Mucosa of gallbladder (tissue), 1 donor: ENCODE results near the gene LYPD6B. TPM values are rescaled to one million over a fixed set of nuclear protein-coding genes. Genes with fewer than 3 reads are reported as not detected.
A peak's percentile ranks its signal among the peaks of the same experiment; 100 is the strongest.
"Not testable (repeated sequence)": the region's sequence is repeated elsewhere in the genome, so short reads cannot be mapped to it uniquely, and the experiment has no call there.

Experiments used
- DNase-seq: peaks from one replicate; pipeline ENCODE4 v3.0.0-alpha.2; 2020; ENCODE audit warnings: low spot score
- total RNA-seq: library from RNA; stranded (reverse); gene quantifications from one replicate; pipeline ENCODE4 v1.2.1, GENCODE V29; 2021
- donor health status: DM: no; HTN: no; CAD: no.

The LYPD6B gene
- total RNA-seq, 1 donor from 2014 or later: 98.5 TPM

DNA sequence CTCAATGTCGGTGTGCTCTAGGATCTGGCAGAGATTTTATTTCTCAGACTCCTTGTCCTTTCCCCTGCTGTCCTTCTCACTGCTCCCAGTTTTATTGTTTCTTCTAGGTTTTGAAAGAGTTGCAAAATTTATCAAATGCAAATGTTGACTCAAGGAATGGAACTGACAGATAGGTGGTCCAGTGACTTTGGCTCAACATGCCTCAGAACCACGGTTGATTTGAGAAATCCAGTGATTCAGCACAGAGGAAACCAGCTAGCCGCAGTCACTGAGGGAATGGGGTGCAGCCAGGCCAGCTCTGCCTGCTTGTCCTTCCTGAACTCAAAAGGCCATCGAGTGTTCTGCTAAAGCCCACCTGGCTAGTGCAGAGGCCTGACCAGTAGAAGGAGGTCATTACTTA lies 166.2 kb downstream of the LYPD6B start:
- no peak for DNase-seq

DNA sequence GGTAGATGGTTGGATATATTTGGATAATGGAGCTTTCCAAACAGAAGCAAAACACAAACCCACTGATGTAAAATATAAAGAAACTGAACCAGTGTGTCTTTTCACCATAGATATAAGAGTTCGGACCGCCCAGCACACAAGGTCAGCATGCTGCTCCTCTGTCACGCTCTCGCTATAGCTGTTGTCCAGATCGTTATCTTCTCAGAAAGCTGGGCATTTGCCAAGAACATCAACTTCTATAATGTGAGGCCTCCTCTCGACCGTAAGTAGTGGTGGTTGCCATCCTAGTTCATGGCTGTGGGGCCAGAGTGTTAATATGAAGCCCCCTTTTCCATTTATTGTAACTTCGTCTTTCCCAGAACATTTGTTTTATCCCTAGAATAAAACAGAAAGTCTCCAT lies 166.6 kb downstream of the LYPD6B start:
- no peak for DNase-seq

DNA sequence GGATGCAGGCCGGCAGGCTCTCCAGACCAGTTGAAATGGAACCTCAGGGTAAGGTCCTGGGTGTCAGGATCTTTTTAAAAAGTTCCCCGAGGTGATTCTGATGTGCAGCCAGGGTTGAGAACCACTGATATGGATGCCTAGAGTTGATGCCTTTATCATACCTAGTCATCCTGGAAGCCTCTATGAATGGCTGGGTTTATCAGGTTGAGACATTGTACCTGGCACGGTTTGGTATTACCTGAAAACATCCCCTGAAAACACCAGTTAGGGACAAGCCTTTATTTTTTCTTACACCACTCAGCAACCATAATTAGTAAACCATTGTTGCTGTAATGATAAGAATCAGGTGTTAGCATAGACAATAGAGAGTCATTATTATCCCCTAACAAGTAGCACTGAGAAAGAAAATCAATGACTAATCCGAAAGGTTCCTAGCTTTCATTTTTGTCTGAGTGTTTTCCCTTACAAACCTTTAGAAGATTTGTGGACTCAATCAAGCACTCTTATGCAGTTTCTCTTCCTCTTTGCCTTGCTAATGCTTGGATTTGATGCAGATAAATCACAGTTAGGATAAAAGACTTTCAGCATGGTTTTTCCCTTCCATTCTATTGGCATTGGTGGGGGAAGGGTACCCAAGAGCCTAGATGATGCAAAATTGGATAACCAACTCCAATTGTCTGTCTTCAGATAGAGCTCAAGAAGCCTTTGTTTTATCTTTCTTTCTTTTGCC lies 175.4 kb downstream of the LYPD6B start:
- DNase-seq: peak; percentile 69

DNA sequence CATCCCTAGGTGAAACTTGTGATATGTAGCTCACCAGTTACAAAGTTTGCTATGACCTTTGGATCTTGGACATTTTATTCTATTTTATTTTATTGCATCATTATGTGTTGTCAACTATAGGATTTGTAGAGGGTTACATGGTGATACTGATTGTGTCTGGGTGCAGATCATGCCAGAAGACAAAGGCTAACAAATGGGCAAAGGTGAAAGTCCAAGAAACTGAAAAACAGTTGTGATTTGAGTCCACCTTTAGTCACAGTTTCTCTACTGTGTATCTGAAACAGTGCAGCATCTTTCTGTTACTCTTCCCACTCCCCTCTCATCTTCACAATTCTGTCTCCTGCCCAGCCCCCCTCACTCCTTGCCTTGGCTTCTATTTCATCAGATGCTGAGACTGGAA lies 180.0 kb downstream of the LYPD6B start:
- DNase-seq: peak; percentile 17

DNA sequence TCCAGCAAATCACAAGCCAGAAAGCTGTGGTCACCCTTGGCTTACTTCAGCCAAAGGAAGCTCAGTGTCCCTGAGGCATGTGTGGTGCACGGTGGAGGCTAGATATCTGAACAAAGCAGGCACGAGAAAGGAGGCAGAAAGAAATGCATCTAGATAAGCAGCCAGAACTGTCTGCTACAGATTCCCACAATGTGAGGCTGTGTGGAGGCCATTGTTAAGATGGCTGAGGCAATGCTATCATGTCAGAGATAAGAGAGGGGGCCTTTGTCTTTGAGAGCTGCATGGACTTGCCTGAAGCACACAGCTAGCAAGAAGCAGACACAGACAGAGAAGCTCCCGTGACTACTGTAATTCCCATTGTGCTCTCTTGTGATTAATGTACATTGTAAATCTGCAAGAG lies 181.4 kb downstream of the LYPD6B start:
- no peak for DNase-seq

GRCh38 chr2:149221002-149221401 lies 182.5 kb downstream of the LYPD6B start:
- DNase-seq: no peak

DNA sequence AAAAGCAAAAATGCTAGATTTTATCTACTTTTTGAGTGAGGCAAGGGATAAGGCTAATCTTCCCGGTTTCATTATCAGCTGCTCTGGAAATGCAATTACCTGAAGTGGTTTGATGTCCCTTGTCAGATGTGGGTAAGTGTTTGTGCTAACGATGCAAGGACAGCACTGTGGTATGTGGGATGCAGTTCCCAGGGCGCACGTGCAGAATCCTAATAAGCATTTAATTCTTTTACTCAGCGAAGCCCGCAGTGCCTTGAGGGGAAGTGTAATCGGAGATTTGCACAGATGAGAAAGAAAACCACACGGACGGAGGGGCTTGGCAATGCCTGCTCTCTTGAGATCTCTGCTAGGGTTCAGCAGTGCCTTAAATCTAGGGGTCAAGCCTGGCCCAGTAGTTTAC lies 183.4 kb downstream of the LYPD6B start:
- DNase-seq: no peak

DNA sequence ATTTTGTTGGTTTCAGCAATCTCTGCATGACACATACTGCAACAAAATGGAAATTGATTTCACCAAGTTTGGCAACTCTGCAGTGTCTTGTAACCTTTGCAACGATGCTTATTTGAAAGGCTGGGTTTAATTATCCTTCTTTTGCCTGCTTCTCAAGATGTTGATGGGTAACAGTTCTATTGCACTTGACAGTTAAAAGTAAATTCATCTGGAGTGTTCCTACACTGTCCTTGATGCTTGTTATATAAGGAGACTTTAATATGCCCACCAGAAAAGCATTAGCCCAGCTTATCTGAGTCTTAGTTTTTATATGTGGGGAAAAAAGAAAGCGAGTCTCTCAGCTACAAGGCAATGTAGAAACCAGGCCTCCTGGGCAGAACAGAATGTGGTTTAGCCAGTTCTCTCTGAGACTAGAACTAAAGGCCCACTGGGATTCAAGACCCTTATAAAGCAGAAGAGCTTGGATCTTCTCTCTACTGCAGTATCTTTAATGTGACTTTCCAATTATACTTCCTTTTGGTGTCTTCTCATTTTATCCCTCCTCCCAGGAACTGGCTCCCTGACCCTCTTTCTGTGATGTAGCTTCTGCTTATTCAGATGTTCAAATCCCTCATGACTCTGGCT lies 185.1 kb downstream of the LYPD6B start:
- no peak for DNase-seq

- no peak for DNase-seq
Measured at GRCh38 chr2:149224543-149224942, 186.0 kb downstream of the LYPD6B start.

- no peak for DNase-seq
Measured at GRCh38 chr2:149225446-149225845, 186.9 kb downstream of the LYPD6B start.

GRCh38 chr2:149226790-149227189 lies 188.3 kb downstream of the LYPD6B start:
- no peak for DNase-seq

DNA sequence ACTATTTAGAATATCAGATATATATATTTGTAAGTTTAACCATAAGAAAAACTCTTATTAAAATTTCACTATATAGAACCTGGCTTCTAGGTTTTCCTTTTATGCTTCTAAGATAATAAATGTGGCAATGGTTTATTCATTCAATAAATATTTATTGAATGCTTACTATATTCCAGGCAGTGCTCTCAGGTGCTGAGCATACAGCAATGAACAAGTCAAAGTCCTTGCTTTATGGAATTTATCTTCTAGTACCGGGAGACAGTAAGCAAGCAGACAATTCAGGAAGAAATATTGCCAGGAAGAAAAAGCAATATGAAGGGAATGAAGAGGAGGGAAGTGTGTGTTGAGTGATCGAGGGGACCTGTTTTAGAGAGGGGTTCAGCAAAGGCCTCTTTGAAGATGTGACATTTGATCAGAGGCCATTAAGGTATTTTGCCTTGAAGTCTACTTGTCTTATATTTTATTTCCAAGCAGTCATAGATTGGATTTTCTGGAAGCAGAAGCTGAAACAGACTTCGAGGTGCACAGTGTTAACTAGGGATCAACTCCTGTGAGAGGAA lies 197.4 kb downstream of the LYPD6B start:
- no peak for DNase-seq

- peak; percentile 30 for DNase-seq
Measured at GRCh38 chr2:149236410-149236809, 197.9 kb downstream of the LYPD6B start.

GRCh38 chr2:149246186-149246585 lies 207.7 kb downstream of the LYPD6B start:
- no peak for DNase-seq

GRCh38 chr2:149251436-149251835 lies 212.9 kb downstream of the LYPD6B start:
- not testable (repeated sequence) for DNase-seq

DNA sequence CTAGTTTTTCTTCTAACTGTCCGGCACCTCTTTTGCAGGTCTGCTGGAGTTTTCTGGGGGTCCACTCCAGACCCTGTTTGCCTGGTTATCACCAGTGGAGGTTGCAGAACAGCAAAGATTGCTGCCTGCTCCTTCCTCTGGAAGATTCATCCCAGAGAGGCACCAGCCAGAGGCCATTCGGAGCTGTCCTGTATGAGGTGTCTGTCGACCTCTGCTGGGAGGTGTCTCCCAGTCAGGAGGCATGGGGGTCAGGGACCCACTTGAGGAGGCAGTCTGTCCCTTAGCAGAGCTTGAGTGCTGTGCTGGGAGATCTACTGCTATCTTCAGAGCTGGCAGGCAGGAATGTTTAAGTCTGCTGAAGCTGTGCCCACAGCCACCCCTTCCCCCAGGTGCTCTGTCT lies 218.4 kb downstream of the LYPD6B start:
- not testable (repeated sequence) for DNase-seq

DNA sequence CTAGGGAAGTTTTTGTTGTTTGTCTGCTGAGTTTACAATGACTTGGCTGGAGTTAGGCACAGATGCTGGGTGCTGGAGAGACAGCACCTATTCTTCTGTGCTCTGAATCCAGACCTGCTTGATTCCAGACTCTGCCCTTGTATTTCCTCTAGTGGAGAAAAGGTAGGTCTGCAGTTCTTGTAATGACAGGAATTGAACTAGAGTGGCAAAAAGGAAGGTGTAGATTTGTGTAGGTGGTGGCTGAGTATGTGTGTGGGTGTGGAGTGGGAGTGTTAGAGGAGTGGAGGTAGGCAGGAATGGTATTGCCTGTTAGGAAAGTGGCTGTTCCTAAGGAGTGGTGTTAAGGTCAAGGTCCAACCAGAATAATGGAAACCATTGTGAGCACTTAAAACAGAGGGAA lies 220.0 kb downstream of the LYPD6B start:
- DNase-seq: no peak

DNA sequence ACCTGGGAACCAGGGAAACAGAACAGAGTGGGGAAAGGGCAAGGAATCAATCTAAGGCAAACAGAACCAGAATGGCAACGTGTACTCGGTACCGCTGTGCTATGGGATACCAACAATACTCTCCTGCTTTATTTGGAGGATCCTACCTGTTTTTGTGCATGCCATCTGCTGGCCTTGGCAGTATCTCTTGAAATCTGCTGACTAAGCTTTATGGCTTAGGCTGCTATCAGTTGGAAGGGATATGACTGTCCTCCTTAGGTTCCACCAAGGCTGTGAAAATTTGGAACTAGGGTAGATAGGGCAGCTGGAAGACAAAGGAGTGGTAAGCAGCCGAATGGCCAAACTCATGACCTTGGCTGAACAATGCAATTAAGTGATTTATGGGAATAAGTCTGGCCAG lies 220.6 kb downstream of the LYPD6B start:
- no peak for DNase-seq

GRCh38 chr2:149261692-149262091 lies 223.2 kb downstream of the LYPD6B start:
- DNase-seq: no peak
